Hematopoietic multipotent progenitor cell treated with erythropoietin and hydrocortisone succinate and interleukin-3 and kit ligand, for 17 days (in vitro differentiated cells): ENCODE measurements around the gene CREB3L2.

Source experiments
- DNase-seq: peaks from one replicate; pipeline ENCODE4 v3.0.0-alpha.2; 2015; ENCODE audit warnings: low spot score

The CREB3L2 gene

DNA sequence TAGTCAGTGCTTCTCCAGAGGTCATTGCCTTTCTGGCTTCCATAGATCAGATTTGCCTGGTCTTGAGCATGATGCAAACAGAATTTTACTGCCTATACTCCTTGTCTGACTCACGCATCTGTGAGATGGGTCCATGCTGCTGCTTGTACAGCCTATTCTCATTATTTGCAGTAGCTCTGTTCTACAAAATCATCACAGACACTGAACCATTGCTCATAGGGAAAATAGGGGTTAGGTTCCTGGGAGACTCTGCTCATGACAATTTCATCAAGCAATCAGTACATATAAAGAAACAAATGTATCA lies 7.4 kb upstream of the CREB3L2 start:
- no peak for DNase-seq

DNA sequence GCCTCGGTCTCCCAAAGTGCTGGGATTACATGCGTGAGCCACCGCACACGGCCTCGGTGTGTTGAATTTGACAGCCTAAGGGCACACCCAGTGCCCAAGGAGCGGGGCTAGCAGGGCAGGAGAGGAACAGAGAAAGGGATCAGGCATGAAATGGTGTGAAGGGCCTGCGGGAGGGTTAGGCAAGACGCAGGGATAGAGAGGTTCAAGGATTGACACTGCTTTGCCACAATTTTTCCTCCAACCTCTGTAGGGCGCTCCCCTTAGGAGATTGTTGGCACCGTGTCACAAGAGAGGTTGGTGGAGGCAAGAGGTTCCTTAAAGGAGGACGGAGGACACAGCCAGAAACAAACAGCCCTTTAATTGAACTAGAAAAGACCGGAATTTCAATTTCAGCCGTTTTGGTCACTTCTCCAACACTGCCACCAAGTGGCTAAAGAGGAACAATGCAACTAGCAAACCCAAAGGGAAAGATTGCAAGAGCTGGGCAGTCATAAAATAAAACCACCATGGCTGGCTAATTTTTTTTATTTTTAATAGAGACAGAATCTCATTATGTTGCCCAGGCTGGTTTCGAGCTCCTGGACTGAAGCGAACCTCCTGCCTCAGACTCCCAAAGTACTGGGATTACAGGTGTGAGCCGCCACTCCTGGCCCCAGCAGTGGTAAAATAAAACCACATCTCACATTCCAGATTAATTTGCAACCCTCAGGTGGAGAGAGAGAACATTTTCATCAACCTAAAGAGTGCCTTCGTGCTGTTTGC lies 6.9 kb upstream of the CREB3L2 start:
- peak; percentile 78 for DNase-seq

DNA sequence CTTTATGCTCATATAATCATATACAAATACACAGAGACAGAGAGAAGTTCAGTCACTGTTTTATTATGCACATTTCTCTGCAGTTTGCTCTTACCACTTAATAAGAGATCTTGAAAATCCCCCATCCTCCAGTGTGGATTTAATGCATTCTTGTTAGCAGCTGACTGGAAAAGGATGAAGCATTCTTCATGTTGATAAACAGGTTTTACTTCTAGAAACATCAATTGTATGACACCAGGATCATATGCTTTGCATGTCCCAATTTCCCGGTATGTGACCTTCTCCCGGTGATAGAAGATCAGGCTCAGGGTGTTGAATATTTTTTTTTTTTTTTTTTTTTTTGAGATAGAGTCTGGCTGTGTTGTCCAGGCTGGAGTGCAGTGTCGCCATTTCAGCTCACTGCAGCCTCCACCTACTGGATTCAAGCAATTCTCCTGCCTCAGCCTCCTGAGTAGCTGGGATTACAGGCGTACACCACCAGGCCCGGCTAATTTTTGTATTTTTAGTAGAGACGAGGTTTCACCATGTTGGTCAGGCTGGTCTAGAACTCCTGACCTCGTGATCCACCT lies 6.2 kb upstream of the CREB3L2 start:
- DNase-seq, result no peak

DNA sequence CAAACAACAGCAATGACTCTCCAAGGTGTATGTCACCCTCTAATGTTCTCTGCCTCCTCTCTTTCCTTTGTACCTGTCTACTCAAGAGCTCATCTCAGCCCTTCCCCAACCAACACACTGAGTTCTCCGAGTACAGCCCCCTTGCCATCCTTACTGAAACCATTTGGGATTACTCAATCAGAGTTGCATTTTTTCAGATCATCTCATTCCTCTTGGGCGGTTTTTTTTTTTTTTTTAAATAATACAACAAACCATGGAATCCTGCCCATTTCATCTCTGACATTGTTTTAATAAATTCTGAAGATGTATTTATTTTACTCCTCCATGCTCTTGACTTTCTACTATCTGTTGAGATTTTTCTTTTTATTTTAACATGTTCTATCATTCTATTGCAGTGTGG lies 4.2 kb upstream of the CREB3L2 start:
- DNase-seq, result no peak

DNA sequence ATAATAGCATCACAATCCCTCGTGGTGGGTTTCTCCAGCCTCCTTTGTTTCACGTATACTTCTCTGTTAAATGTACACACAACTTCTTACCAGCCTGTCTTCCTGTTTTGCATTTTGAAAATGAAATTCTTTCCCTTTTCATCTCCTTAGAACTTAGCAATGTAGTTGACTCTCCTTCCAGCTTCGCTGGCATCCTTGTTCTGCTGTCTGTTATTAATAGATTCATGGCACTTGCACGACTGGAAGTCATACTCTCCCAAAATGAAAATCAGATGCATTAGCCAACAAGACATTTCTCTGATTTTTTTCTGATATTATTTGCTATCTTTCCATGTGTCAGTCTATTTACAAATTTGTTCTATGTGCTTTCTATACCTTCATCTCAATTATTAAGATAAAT lies 3.0 kb upstream of the CREB3L2 start:
- DNase-seq, result no peak

DNA sequence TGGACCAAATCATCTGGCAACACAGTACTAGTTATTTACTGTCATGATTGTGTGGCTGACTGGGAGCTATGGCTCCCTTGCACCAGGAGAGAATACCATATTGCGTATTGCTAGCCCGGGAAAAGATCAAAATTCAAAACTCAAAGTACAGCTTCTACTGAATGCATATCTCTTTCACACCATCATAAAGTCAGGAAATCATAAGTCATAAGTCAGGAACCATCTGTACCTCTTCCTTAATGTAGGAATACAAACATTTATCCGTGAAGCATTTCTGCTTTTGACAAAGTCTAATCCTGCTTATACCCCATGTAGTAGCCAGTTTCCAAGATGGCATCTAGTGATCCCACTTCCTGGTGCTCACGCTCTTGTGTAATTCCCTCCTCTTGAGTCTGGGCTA lies 2.2 kb upstream of the CREB3L2 start:
- no peak for DNase-seq

DNA sequence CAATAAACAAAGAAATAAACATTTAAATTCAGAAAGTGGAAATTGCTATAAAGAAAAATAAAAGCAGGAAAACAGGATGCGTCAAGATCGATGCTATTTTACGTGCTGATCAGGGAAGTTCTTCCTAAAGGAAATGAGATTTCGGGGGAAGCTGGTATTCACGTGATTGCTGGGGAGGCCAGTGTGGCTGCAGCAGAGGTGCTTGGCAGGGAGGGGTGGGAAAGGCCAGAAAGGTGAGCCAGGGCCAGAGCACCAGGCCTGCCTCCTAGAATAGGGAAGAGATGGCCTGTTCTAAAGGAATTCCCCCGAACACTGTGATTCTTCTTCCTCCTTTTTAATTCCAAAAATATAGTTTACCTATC lies 923 bp upstream of the CREB3L2 start:
- DNase-seq, result no peak

DNA sequence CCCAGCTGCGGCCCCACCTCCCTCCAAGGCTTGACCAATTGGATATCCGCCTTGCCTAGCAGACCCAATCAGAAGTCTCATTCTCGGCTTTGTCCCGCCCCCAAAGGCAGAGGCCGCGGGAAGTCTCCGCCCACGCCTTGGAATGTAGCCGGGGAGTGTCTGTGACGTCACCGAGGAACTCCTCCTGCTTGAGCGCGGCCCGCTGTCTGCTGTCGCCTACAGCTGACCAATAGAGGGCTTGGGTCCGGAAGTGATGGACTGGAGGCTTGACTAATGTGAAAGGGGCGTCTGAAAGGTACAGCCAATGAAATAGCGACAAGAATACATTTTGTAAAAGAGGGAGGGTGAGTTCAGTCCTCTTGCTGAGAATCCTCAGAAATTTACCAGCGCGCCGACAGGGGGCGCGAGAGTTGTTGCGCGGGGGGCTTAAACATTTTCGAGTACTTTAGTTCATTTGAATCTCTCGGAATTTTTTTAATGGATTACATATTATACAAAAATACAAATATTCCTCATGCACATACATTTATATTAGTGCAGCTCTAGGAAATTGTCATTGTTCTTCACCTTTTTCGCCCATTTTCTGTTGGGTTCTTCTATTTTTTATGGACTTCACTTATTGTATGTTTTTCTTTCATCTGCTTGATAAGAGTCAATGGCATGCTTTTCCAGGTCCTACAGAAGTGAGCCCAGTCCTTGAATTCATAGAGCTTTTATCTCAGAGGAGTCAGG lies 376 bp upstream of the CREB3L2 start:
- peak; percentile 100 for DNase-seq

DNA sequence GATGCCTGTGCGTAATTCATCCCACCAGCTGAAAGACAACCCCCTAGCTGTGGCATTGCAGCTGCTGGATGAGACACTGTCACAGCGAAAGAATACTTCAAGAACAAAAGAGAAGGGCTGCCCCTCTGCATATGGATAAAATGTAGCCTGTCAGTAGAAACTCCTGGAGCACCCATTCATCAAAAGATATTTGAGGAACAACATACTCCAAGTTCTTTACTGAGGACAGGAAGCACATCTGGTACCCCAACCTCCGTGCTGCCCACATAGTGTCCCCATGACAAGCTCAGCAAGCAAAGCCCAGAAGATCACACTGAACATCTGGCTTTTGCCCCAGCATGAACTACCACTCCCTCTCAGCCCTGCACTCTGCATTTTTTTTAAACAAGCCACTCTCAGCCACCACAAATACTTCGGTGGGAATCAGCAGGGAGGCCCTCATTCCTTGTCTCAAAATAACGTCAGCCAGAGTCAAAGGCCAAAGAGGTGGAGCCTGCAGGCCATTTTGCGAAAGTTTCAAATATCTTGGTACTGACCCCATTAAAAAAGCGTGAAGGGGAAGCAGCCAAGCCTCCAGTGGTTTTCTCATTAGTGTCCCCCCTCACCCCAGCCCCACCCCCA lies 1.7 kb downstream of the CREB3L2 start:
- DNase-seq, result peak; percentile 33

DNA sequence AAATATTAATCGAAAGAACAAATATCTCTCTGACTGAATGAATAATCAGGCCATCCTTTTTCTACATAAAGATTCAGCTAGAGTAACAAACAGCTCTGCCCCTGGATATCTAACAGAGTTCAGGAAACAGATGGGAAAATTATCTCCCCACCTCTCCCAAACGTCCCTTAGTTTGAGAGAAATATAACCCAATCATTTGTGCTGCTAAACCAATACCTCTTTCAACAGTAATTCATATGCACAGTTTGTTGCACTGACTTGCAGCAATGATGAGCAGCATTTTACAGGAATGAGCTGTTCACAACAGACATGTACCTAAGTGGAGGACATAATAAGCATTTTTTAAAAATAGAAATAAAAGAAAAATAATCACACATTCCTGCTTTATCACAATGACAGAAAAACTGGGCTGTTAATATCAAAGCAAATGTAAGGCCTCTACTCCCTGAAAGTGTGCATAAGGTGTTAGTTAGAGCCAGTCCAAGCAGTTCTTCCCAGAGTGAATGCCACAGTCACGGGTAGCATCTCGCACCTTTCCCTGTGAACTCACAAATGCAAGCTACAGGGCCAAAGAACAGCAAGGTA lies 2.3 kb downstream of the CREB3L2 start:
- no peak for DNase-seq

DNA sequence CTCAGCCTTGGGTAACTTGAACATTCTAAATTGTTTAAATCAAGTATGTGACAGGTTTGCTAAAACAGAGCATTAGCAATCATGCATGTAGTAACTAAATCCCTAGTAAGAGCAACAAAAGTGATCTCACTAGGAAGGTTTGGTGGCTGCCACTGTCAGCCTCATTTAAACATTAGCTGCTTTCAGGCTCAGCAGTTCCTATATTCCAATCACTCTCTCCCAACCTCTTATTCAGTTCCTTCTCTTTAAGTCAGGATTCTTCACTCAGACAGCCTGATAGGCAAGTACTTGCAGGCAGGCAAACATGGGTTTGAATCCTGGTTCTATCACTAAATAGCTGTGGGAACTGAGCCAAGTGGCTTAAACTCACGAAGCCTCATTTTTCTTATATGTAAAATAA lies 3.6 kb downstream of the CREB3L2 start:
- no peak for DNase-seq

DNA sequence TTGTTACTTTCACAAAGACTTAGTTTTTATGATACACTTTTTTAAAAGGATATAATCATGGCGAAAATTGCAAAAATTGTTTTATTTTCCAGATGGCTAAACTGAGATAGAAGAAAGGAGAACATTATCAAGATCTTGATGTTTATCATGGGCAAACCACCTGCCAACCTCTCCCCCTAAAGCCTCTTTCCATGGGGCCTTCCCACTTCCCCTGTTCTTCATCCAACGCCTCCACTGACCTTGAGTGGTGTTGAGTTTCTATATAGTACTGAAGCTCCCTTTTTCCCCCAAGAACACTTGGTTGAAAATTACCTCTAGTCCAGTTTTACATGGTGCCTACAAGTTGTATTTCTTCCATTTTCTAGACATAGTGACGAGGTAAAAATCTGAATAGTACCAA lies 5.0 kb downstream of the CREB3L2 start:
- no peak for DNase-seq

DNA sequence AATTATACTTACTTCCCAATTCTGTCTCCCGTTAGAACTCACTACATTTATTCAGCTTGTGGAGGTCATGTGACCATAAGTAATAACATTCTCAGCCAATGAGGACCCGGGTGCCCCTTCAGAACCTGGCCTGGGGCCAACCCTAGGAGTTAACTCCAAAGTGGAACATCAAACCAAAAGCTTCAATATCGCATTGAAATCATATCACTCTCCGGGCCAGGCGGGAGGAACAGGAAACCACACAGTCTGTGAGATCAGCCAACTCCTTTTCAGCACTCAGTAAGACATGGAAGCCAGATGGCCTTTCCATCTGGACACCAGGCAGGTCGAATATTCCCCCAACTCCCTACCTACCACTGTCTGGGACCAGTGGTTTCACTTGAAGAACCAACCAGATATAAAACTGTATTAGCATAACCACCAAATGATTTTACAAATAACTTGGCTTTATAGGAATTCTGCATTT lies 5.5 kb downstream of the CREB3L2 start:
- peak; percentile 28 for DNase-seq

DNA sequence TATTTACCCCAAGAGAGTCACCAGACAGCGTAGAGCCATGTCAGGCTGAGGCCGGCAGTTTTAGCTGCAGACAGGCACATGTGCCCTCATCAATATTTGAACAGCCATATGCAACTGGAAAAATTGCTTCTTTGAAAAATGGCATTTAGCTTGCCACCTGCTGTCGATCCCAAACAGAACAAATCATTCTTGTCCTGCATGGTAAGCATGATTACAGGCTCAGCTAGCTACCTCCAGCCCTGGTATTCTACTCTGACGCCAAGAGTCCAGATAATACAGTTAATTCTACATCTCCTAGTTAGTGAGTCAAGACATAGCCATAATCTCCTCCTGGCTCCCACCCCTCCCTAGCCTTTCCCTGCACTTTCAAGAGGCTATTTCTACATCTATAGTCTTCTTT lies 7.7 kb downstream of the CREB3L2 start:
- DNase-seq, result no peak

DNA sequence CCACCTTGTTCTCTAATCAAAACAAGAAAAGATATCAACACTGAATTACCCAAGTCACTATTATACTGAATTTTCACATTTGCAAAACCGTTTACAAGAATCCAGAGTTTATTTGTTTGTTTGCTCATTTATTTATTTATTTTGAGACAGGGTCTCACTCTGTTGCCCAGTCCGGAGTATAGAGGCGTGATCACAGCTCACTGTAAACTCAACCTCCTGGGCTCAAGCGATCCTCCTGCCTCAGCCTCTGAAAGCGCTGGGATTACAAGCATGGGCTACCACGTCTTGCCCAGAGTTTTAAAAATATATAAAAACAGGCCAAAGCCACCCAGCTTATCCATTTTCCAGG lies 8.5 kb downstream of the CREB3L2 start:
- DNase-seq, result no peak

DNA sequence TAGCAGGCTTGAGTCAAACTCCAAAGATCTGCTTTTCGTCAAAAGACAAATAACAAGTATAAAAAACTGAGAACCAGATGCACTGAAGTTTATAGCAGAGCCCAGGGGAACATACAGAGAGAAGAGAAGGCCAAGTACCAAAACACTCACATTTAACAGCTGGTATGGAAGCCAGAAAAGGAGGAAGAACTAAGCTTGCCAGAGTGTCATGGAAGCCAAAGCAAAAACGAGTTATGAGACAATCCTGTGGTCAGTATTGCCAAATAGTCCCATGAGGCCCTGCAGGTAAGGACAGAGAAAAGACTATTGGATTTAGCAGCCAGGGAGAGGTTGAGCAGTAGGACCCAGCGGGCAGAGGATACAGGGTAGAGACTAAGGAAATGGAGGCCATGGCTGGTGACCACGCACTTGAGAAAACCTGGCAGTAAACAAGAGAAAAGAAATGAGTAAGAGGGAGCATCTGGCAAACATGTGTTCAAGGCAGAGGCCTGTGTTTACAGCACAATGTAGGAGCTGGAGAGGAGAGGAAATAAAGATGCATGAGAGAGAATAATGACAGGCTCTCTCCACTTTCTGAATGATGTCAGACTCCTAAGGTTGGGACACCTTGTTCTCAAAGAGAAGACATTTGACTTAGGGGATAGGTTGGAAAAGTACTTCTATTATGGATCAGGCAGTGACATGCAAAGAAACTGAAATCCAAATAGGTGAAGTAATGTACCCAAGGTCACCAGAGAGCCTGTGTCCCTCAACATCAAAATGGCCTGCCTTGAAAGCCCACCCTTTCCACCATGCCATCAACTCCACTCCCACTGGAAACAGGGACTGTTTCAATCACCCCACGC lies 9.1 kb downstream of the CREB3L2 start:
- no peak for DNase-seq

DNA sequence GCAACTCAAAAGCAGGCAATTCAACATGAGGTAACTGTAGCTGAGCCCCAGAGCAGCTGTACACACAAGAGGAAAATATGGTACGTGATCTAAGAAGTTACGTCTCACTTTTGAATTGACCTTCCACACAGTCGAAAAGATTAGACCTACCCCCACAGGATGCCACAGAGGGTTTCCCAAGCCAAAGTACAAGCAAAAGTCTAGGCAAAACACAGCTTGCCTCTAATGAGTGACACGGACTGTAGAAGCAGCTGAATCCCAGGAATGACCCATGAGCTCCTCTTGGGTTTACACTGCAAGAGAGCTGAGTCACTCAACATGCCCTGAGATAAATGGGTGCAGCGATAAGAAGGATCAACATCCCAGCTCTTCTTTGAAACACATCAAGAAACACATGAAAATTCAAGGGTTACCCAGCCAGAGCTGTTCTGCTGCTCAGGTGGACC lies 9.8 kb downstream of the CREB3L2 start:
- DNase-seq, result peak; percentile 59

DNA sequence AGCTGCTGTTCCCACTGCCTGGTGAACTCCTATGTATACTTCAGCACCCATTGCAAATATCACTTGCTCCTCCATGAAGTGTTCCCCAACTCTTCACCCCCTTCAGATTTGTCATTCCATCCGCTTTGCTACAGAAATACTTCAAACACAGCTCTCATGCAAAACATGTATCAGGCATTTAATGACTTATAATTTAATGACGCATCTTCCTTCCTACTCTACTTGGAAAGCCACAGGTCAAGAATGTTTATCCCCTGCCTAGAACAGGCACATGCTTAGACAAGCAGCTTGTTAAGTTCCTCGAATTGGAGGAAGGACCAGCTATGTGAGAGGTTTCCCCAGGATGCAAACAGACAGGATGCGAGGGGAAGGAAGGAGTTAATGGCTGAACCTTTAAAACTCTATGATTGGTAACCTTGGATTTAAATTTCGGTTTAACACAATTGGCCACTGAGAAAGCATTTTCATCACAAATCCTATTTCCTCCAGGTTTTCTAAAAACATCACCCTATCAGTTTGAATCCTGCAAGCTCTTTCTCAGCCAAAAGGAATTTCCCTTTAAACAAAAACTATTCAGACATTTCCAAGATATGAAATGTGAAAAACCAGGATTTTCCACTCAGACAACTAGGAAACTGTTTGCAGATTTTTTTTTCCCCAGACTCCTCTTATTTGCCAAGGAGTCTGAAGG lies 11.5 kb downstream of the CREB3L2 start:
- no peak for DNase-seq

DNA sequence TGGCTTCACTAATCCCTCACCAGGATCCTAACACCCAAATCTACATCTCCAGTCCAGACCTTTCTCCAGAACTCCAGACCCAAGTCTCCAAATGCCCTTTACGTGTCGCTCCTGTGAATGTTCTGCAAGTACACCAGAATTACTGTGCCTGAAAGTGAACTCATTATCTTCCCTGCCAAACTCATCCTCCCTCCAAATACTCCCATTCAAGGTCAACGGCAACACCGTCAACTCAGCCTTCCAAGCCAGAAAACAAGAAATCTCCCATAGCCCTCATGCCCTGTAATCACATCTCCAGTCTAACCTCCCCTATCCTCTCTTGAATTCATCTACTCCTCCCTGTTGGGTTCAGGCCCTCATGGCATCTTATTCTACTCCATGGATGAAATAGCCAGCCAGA lies 12.3 kb downstream of the CREB3L2 start:
- DNase-seq, result no peak

DNA sequence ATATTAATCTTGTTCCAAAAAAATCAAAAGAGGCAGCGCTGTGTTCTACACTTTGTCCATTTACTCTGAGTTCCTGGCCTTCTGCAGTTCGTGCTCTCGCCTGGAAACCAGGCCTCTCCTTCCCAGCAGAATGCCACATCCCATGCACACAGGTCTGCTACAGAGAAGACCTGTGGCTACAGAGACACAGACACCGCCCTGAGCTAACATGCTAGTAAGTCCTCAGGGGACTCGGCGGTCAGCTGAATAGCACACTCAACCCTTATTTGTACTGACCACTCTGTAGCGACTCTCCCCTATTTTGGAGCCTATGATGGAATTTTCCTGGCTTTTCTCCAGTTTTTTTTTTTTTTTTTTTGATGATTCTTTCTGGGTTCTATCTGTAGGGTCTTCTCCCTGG lies 12.8 kb downstream of the CREB3L2 start:
- no peak for DNase-seq

DNA sequence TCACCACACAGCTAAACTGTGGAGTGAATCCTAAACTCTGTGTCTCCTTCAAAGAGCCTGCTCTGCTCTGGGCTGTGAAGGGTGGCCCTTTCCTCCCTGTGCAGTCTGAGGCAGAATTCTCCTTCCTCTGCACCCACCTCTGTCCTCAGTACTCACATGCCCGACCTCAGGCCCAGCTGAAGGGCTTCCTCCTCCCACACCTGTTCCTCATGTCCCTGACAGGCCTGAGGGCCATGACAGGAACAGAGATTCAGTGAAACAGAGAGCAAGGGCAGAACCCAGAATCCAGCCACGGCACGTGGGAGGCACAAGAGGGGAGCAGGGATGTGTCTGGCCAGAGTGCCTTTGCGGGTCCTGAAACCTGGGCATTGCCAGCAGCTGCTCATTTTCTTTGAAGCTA lies 13.9 kb downstream of the CREB3L2 start:
- no peak for DNase-seq
